ENCODE results near the gene GNAO1. TPM values are rescaled to one million over a fixed set of nuclear protein-coding genes. Genes with fewer than 3 reads are reported as not detected.

GNAO1 gene
- polyA plus RNA-seq, 1 of the 3 experiments (the other 2 are of a cell fraction), result 0.30 TPM

DNA sequence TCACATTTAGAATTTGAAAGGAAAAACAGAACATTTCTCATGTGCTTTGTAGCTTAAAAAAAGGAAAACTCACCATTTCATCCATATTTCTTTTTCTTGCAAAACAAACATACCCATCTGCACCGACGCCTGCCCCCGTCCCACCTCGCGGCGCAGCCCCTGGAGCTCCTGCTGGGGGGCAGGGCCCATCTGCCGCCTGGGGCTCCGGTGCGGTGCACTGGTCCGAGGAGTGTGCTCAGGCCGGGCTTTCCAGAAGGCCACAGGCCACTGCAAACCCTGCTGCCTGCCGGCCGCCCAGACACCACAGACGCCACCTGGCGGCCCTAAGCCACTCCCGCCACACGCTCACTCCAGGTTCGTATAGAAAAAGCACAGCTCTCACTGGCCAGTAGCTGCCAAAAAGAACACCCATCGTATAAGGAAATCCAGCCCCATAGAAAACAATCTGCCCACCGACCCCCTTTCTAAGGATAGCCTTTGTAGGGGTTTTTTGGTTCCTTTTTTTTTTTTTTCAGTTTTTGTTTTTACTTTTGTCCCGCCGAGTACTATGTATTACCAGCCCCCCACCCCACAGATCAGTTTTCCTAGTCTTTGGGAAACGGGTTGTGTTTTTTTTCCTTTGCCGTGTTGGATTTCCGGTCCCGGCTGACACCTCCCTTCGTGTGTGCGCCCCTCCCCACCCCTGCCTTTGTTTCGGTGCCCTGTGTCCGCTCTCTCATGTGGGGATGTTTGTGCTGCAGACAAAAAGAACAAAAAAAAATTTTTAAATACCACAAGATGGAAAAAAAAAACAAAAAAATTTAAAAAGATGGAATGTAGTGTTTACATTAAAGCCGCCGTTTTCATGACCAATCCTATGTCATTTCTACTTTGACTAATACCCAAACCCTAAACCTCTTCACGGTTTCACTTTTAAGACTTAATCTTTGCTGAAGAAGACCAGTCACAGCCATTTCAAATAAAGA, 165.3 kb downstream of the GNAO1 start:
- WGBS (ENCODE audit: low lambda C conversion rate), result 31% methylated on average over 32 of the region's 33 CpGs

More for the DNA sequence above, 165.3 kb downstream of the GNAO1 start:
- POLR2A ChIA-PET, result interaction anchor here (0.7 kb wide), 1 partner anchor 83 kb away, joined by 3 read pairs; no protein-coding TSS in a partner anchor
- no peaks in the 10 kb centered on the region for H3K79me2 ChIP-seq (ENCODE audit: insufficient read depth)
- H3K4me3 ChIP-seq (ENCODE audit: low read depth in 2 of 2, low read length in 1 of 2), result peak overlapping the region in 1 of 2 experiments; percentile 35; a peak in 1 of 4 replicates
- H3K36me3 ChIP-seq (replicated peaks in 1 of 2; ENCODE audit: control insufficient read depth in 1 of 2, insufficient read depth in 2 of 2, low read length in 1 of 2), result peaks cover 4 to 9% of the 10 kb centered on the region in 2 experiments
- peak overlapping the region; percentile 41; the same call in 1 of the 2 replicates for H2AFZ ChIP-seq (ENCODE audit: low read depth)
- H3K9me3 ChIP-seq, result no peaks in the 10 kb centered on the region
- H3K9me2 ChIP-seq, result no peaks in the 10 kb centered on the region
- H3K4me1 ChIP-seq (ENCODE audit: control insufficient read depth in 1 of 2, insufficient read depth in 2 of 2, low read depth in 1 of 2, low read length in 1 of 2), result peaks cover 0 to 8% of the 10 kb centered on the region in 2 experiments; a peak in 2 of 4 replicates
- no peak overlapping the region for H3K9ac ChIP-seq
- CTCF ChIA-PET, result interaction anchor here (0.5 to 2.7 kb wide), 50 partner anchors 9 to 892 kb away, joined by 3 to 50 read pairs (median 5); partner anchors contain the start of gene CES5A
- TF ChIP-seq RFX5 (IDR thresholded peaks at IDR 0.05; ENCODE audit: low read length) (no peak), NRF1 (IDR thresholded peaks at IDR 0.05; ENCODE audit: low read depth, low read length) (no peak), YY1 (IDR thresholded peaks at IDR 0.05; ENCODE audit: low read depth) (no peak), FOXM1 (IDR thresholded peaks at IDR 0.05; ENCODE audit: low read depth) (no peak), RXRA (IDR thresholded peaks at IDR 0.05; ENCODE audit: borderline replicate concordance, low read depth) (no peak), RAD21 (IDR thresholded peaks at IDR 0.05; ENCODE audit: low read length) (peak; percentile 73), SMC3 (IDR thresholded peaks at IDR 0.05; ENCODE audit: low read depth, low read length) (peak; percentile 82), CHD2 (IDR thresholded peaks at IDR 0.05; ENCODE audit: low read length, partially characterized antibody) (peak; percentile 68), TCF12 (IDR thresholded peaks at IDR 0.05) (no peak)
- TF ChIP-seq, protein P1, sequence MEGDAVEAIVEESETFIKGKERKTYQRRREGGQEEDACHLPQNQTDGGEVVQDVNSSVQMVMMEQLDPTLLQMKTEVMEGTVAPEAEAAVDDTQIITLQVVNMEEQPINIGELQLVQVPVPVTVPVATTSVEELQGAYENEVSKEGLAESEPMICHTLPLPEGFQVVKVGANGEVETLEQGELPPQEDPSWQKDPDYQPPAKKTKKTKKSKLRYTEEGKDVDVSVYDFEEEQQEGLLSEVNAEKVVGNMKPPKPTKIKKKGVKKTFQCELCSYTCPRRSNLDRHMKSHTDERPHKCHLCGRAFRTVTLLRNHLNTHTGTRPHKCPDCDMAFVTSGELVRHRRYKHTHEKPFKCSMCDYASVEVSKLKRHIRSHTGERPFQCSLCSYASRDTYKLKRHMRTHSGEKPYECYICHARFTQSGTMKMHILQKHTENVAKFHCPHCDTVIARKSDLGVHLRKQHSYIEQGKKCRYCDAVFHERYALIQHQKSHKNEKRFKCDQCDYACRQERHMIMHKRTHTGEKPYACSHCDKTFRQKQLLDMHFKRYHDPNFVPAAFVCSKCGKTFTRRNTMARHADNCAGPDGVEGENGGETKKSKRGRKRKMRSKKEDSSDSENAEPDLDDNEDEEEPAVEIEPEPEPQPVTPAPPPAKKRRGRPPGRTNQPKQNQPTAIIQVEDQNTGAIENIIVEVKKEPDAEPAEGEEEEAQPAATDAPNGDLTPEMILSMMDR (IDR thresholded peaks at IDR 0.05), result peak; percentile 78
- TF ChIP-seq, protein P2, sequence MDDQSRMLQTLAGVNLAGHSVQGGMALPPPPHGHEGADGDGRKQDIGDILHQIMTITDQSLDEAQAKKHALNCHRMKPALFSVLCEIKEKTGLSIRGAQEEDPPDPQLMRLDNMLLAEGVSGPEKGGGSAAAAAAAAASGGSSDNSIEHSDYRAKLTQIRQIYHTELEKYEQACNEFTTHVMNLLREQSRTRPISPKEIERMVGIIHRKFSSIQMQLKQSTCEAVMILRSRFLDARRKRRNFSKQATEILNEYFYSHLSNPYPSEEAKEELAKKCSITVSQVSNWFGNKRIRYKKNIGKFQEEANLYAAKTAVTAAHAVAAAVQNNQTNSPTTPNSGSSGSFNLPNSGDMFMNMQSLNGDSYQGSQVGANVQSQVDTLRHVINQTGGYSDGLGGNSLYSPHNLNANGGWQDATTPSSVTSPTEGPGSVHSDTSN (IDR thresholded peaks at IDR 0.05), result no peak
- TF ChIP-seq, protein P3, sequence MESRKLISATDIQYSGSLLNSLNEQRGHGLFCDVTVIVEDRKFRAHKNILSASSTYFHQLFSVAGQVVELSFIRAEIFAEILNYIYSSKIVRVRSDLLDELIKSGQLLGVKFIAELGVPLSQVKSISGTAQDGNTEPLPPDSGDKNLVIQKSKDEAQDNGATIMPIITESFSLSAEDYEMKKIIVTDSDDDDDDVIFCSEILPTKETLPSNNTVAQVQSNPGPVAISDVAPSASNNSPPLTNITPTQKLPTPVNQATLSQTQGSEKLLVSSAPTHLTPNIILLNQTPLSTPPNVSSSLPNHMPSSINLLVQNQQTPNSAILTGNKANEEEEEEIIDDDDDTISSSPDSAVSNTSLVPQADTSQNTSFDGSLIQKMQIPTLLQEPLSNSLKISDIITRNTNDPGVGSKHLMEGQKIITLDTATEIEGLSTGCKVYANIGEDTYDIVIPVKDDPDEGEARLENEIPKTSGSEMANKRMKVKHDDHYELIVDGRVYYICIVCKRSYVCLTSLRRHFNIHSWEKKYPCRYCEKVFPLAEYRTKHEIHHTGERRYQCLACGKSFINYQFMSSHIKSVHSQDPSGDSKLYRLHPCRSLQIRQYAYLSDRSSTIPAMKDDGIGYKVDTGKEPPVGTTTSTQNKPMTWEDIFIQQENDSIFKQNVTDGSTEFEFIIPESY (IDR thresholded peaks at IDR 0.05; ENCODE audit: borderline replicate concordance, low read depth), result no peak
- TF ChIP-seq, protein P4, sequence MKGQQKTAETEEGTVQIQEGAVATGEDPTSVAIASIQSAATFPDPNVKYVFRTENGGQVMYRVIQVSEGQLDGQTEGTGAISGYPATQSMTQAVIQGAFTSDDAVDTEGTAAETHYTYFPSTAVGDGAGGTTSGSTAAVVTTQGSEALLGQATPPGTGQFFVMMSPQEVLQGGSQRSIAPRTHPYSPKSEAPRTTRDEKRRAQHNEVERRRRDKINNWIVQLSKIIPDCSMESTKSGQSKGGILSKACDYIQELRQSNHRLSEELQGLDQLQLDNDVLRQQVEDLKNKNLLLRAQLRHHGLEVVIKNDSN (IDR thresholded peaks at IDR 0.05; ENCODE audit: borderline replicate concordance, low read depth), result no peak
- TF ChIP-seq, protein P5, sequence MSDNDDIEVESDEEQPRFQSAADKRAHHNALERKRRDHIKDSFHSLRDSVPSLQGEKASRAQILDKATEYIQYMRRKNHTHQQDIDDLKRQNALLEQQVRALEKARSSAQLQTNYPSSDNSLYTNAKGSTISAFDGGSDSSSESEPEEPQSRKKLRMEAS (IDR thresholded peaks at IDR 0.05; ENCODE audit: low read depth), result peak; percentile 32; the same call in 1 of the 2 replicates
- H3K4me2 ChIP-seq, result peak overlapping the region; percentile 20; the same call in 1 of the 2 replicates
- no peaks in the 10 kb centered on the region for H4K20me1 ChIP-seq (ENCODE audit: insufficient read depth)
- peak; percentile 93 for DNase-seq
- H3K27ac ChIP-seq (ENCODE audit: low read depth in 2 of 2, low read length in 1 of 2), result peak overlapping the region; percentile 24 to 25; a peak in 2 of 4 replicates
- H3F3A ChIP-seq (replicated peaks; ENCODE audit: insufficient read depth), result no peaks in the 10 kb centered on the region
- H3K27me3 ChIP-seq (ENCODE audit: insufficient read depth), result no peaks in the 10 kb centered on the region
